H54 (cell line): ENCODE data around the gene TRAPPC12.
A peak's percentile ranks its signal among the peaks of the same experiment; 100 is the strongest.
"Not testable (repeated sequence)": the region's sequence is repeated elsewhere in the genome, so short reads cannot be mapped to it uniquely, and the experiment has no call there.

Experiments used
- DNase-seq: peaks from one replicate; pipeline ENCODE4 v3.0.0; 2011; ENCODE audit warnings: low spot score, mixed read lengths; ENCODE audit not compliant: insufficient read length
- FAIRE-seq: peaks from 3 replicates; lab custom pipeline; 2011; peaks lifted over from hg19 to GRCh38; lab: Jason Lieb, UNC
- POLR2A ChIP-seq: IDR thresholded peaks from 2 replicates; pipeline ENCODE4 v1.6.1; 2011; ENCODE audit warnings: low read depth, mild to moderate bottlenecking, low read length

TRAPPC12 gene

GRCh38 chr2:3355951-3356569 is 23.4 kb upstream of the TRAPPC12 start:
- TF ChIP-seq POLR2A = no peak
- no peak for FAIRE-seq
- no peak for DNase-seq

- FAIRE-seq (no peak), DNase-seq (no peak)
- no peak for TF ChIP-seq POLR2A
These were observed 22.7 kb upstream of the TRAPPC12 start for GRCh38 chr2:3356799-3357198.

- not testable (repeated sequence) for DNase-seq, FAIRE-seq
These were observed 22.0 kb upstream of the TRAPPC12 start for GRCh38 chr2:3357446-3357845.

- no peak for TF ChIP-seq POLR2A
- DNase-seq (no peak), FAIRE-seq (no peak)
These were observed 21.6 kb upstream of the TRAPPC12 start for GRCh38 chr2:3357926-3358325.

- TF ChIP-seq POLR2A = no peak
- FAIRE-seq = no peak
- no peak for DNase-seq
These were observed 17.7 kb upstream of the TRAPPC12 start for GRCh38 chr2:3361518-3362389.

GRCh38 chr2:3365219-3365618 is 14.3 kb upstream of the TRAPPC12 start:
- no peak for TF ChIP-seq POLR2A
- FAIRE-seq (no peak), DNase-seq (no peak)

- FAIRE-seq (no peak), DNase-seq (no peak)
- no peak for TF ChIP-seq POLR2A
These were observed 11.2 kb upstream of the TRAPPC12 start for GRCh38 chr2:3368261-3368722.

GRCh38 chr2:3369340-3370181 is 9.9 kb upstream of the TRAPPC12 start:
- DNase-seq, FAIRE-seq: not testable (repeated sequence)

- TF ChIP-seq POLR2A = no peak
- DNase-seq (no peak), FAIRE-seq (no peak)
These were observed 2.7 kb upstream of the TRAPPC12 start for GRCh38 chr2:3376821-3377220.

- no peak for TF ChIP-seq POLR2A
- FAIRE-seq = no peak
- peak; percentile 42 for DNase-seq
These were observed 2.2 kb upstream of the TRAPPC12 start for GRCh38 chr2:3377279-3377611.

- TF ChIP-seq POLR2A = peak; percentile 72
- FAIRE-seq = peak; percentile 87
- DNase-seq = peak; percentile 96
These were observed 1.7 kb upstream of the TRAPPC12 start, which contains the start of gene EIPR1 for GRCh38 chr2:3377612-3378432. Gene EIPR1, minus strand, starts transcription at chr2:3377818. Its CDS starts 129 bp downstream, at chr2:3377689.

- FAIRE-seq = no peak
These were observed 201 bp upstream of the TRAPPC12 start for GRCh38 chr2:3379339-3379646.

GRCh38 chr2:3386448-3386958 is 7.0 kb downstream of the TRAPPC12 start:
- DNase-seq (no peak), FAIRE-seq (no peak)
- TF ChIP-seq POLR2A = no peak

More at GRCh38 chr2:3379339-3379646, 201 bp upstream of the TRAPPC12 start:
- TF ChIP-seq POLR2A = no peak
- no peak for DNase-seq

- no peak for DNase-seq
- no peak for TF ChIP-seq POLR2A
- no peak for FAIRE-seq
These were observed 7.5 kb downstream of the TRAPPC12 start for GRCh38 chr2:3387011-3387410.
